Gastroesophageal sphincter (tissue), 4 donors: ENCODE data around the gene MTA1. TPM values are rescaled to one million over a fixed set of nuclear protein-coding genes. Genes with fewer than 3 reads are reported as not detected.

Source experiments
- ATAC-seq: fragments of 150-250 bp; one replicate; pipeline ENCODE4 v1.9.1; 2016; ENCODE audit warnings: mild to moderate bottlenecking, moderate library complexity
- H3K27ac ChIP-seq, 4 donors: fragments of 200-600 bp; sonication (generic) in 3 of 4; 1 replicate in 3 of 4; 2 replicates in 1 of 4; pipeline ENCODE4 v1.5.1; 2016 to 2019
- H3K27me3 ChIP-seq: fragments of 200-600 bp; sonication (generic); one replicate; pipeline ENCODE4 v1.5.1; 2019
- H3K36me3 ChIP-seq, 2 donors: fragments of 200-600 bp; sonication (generic); one replicate each; pipeline ENCODE4 v1.5.1; 2019; ENCODE audit warnings: control low read depth in 1 of 2
- H3K4me1 ChIP-seq, 3 donors: fragments of 200-600 bp; sonication (generic); 1 replicate in 2 of 3; 2 replicates in 1 of 3; pipeline ENCODE4 v1.5.1; 2016 to 2019; ENCODE audit warnings: control low read depth in 2 of 3
- H3K4me3 ChIP-seq, 2 donors: fragments of 200-600 bp; sonication (generic); one replicate each; pipeline ENCODE4 v1.5.1; 2019; ENCODE audit warnings: mild to moderate bottlenecking in 1 of 2, moderate library complexity in 1 of 2
- H3K9me3 ChIP-seq, 3 donors: fragments of 200-600 bp; sonication (generic); one replicate each; pipeline ENCODE4 v1.5.1; 2017 to 2019; ENCODE audit warnings: control low read depth in 2 of 3
- EP300 ChIP-seq: sonication (generic); formaldehyde crosslinking; IDR thresholded peaks from one replicate; pipeline ENCODE4 v1.6.1; 2017; ENCODE audit warnings: antibody characterized with exemption, mild to moderate bottlenecking
- POLR2A ChIP-seq, 2 donors: fragments of 450-650 bp; IDR thresholded peaks; one replicate each; pipeline ENCODE4 v1.6.1; 2017; ENCODE audit warnings: antibody characterized with exemption in 2 of 2, mild to moderate bottlenecking in 2 of 2, moderate library complexity in 1 of 2
- POLR2AphosphoS5 ChIP-seq: sonication (generic); formaldehyde crosslinking; IDR thresholded peaks from one replicate; pipeline ENCODE4 v1.6.1; 2017; ENCODE audit warnings: antibody characterized with exemption
- WGBS, 2 donors: methylation state at CpG; one replicate each; pipeline ENCODE4 v1.1.5; 2018; ENCODE audit warnings: low coverage in 1 of 2; 5-methylcytosine and 5-hydroxymethylcytosine counted together
- total RNA-seq, 4 donors: library from RNA; depleted of rRNA; stranded (reverse); fragments of >200 nt; gene quantifications; one replicate each; pipeline ENCODE4 v1.1.0, GENCODE V29; 2016
- TF ChIP-seq, protein P1 (sequence below), 4 experiments: fragments of 200-600 bp in 2 of 4; fragments of 450-650 bp in 2 of 4; sonication (generic) in 1 of 4; IDR thresholded peaks; one replicate each; pipeline ENCODE4 v1.5.1; 2017 to 2019; ENCODE audit warnings: antibody characterized with exemption in 4 of 4, mild to moderate bottlenecking in 2 of 4, moderate library complexity in 2 of 4

The MTA1 gene
- total RNA-seq, 4 donors from 2014 or later: 48.0 to 83.5 (median 58.7) TPM

DNA sequence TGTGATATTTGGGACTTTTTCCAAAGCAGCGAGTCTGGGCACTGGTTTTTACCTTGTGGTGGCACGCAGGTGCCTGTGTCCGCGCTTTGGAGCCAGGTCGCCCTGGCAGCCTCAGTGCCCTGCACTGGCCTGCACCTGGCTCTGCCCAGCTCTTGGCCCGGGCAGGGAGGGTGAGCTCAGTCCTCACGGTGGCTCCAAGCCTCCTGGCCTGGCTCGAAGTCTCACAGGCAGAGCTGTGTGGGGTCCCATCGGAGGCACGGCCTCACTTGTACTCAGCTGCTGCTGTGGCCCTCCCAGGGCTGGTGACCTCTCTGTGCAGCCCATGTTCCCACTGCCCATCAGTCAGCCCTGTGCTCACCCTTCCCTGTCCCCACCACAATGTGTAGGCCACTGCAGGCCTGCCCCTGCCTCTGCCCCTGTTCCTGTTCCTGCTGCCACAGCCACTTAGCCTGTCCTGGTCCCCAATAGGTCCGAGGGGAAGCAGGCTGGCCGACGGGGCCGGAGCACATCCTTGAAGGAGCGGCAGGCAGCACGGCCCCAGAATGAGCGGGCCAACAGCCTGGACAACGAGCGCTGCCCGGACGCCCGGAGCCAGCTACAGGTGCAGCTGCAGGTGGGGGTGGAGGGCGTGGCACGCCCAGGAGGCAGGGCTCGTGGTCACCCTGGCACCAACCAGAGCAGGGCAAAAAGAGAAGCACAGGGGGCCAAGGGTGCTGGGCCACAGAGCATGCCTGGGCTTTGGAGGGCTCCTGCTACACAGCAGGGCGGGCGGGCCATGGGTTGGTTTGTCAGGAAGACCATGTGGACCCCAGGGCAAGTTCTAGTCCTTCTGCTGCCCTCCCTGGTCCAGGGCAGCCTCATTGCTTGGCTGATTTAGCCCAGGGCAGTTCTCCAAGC lies 37.9 kb upstream of the MTA1 start:
- H3K36me3 ChIP-seq: peaks cover 0 to 80% of the 10 kb centered on the region in 2 donors
- no peaks in the 10 kb centered on the region for H3K27me3 ChIP-seq
- 94 to 100% methylated on average over 4 to 5 of the region's 27 CpGs for WGBS, 2 donors
- ATAC-seq: no peak
- TF ChIP-seq POLR2AphosphoS5: no peak
- no peak overlapping the region for H3K4me3 ChIP-seq
- no peaks in the 10 kb centered on the region for H3K4me1 ChIP-seq
- H3K27ac ChIP-seq: no peak overlapping the region
- H3K9me3 ChIP-seq: no peaks in the 10 kb centered on the region

DNA sequence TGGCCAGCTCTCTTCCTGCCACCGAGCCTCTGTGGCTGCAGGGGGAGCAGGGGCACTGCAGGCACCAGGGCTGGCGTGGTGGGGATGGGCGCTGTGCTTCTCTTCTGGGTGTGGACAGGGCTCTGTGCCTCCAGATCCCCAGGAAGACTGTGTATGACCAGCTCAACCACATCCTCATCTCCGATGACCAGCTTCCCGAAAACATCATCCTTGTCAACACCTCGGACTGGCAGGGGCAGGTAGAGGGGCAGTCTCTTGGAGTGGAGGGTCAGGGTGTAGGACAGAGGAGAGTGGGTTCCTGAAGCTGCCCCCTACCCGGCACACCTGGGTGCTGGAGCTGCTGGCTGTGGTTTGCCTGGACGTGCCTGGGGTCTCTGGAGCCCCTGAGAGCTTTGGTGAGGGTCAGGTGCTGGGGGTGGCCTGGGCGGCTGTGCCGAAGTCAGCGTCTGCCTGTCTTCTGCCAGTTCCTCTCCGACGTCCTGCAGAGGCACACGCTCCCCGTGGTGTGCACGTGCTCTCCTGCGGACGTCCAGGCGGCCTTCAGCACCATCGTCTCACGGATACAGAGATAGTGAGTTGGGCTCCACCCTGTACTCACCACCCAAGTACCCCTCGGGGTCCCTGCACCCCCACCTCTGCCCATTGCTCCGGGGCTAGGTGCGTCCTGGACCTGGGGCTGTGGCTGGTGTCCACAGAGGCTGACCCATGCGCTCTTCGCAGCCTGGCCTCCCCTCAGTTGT lies 37.1 kb upstream of the MTA1 start:
- H3K4me1 ChIP-seq: no peaks in the 10 kb centered on the region
- no peak overlapping the region for H3K27ac ChIP-seq
- no peaks in the 10 kb centered on the region for H3K27me3 ChIP-seq
- TF ChIP-seq POLR2AphosphoS5 (no peak), EP300 (no peak), POLR2A (IDR thresholded peaks at IDR 0.05) (no peak)
- TF ChIP-seq, protein P1, sequence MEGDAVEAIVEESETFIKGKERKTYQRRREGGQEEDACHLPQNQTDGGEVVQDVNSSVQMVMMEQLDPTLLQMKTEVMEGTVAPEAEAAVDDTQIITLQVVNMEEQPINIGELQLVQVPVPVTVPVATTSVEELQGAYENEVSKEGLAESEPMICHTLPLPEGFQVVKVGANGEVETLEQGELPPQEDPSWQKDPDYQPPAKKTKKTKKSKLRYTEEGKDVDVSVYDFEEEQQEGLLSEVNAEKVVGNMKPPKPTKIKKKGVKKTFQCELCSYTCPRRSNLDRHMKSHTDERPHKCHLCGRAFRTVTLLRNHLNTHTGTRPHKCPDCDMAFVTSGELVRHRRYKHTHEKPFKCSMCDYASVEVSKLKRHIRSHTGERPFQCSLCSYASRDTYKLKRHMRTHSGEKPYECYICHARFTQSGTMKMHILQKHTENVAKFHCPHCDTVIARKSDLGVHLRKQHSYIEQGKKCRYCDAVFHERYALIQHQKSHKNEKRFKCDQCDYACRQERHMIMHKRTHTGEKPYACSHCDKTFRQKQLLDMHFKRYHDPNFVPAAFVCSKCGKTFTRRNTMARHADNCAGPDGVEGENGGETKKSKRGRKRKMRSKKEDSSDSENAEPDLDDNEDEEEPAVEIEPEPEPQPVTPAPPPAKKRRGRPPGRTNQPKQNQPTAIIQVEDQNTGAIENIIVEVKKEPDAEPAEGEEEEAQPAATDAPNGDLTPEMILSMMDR (IDR thresholded peaks at IDR 0.05): no peak
- H3K36me3 ChIP-seq: peaks cover 0 to 89% of the 10 kb centered on the region in 2 donors
- 90% methylated on average over 2 of the region's 26 CpGs; no CpG with 5 or more reads in 1 of the 2 donors for WGBS, 2 donors
- no peak overlapping the region for H3K4me3 ChIP-seq
- H3K9me3 ChIP-seq: no peaks in the 10 kb centered on the region
- no peak for ATAC-seq

DNA sequence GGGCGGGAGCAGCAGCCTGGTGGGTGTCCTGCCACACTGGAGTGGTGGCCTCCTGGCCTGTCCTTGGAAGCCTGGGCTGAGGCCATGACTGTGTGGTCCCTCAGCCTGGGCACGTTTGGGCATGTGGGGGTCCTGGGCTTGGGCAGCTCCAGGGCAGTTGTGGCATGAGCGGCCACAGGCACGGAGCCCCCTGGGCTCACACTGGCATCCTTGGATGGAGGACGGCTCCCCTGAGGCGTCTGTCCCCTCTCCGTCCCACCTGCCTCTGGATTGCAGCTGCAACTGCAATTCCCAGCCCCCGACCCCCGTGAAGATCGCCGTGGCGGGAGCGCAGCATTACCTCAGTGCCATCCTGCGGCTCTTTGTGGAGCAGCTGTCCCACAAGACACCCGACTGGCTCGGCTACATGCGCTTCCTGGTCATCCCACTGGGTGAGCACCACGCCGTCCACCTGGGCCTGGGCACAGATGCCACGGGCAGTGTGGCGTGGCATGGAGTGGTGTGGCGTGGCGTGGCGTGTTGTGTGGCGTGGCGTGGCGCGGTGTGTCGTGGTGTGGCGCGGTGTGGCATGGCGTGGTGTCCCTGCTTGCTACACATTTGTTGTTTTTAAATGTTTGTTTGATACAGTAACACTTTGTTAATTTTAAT lies 36.4 kb upstream of the MTA1 start:
- H3K36me3 ChIP-seq: peaks cover 0 to 92% of the 10 kb centered on the region in 2 donors
- 80 to 97% methylated on average over 1 to 7 of the region's 32 CpGs for whole genome bisulfite sequencing, 2 donors
- no peak for TF ChIP-seq POLR2A (IDR thresholded peaks at IDR 0.05)
- TF ChIP-seq, protein P1 (IDR thresholded peaks at IDR 0.05): no peak
- no peak for TF ChIP-seq POLR2AphosphoS5
- no peak for TF ChIP-seq EP300

DNA sequence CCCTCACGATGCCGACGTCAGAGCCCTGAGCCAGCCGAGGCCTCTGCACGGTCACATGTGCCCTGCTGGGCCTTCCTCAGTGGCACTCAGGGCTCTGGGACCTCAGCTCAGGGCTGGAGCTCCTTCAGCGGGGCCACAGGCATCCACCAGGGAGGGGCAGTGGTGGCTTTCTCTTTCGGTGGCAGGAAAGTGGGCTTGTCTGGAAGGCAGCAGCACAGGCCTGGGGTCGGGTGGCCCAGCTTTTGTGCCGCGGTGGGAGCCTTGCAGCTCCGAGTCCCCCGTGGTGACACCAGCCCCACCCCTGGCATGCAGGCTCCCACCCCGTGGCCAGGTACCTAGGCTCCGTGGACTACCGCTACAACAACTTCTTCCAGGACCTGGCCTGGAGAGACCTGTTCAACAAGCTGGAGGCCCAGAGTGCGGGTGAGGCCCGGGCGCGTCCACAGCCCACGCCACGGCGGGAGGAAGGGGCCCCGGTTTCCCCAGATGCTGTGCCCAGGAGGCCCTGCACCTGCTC lies 35.5 kb upstream of the MTA1 start:
- Histone ChIP-seq H3K4me3 (no peak overlapping the region), H3K36me3 (peaks cover 0 to 98% of the 10 kb centered on the region in 2 donors), H3K9me3 (no peaks in the 10 kb centered on the region), H3K27me3 (no peaks in the 10 kb centered on the region), H3K27ac (no peak overlapping the region), H3K4me1 (peaks cover 0 to 3% (median 0%) of the 10 kb centered on the region in 3 donors)
- ATAC-seq: no peak
- WGBS, 2 donors: 80% methylated on average over 2 of the region's 23 CpGs; no CpG with 5 or more reads in 1 of the 2 donors
- no peak for TF ChIP-seq EP300
- TF ChIP-seq POLR2A (IDR thresholded peaks at IDR 0.05): no peak
- TF ChIP-seq POLR2AphosphoS5: no peak
- TF ChIP-seq, protein P1 (IDR thresholded peaks at IDR 0.05): no peak

More for the DNA sequence above, 36.4 kb upstream of the MTA1 start:
- no peak for ATAC-seq
- no peak overlapping the region for H3K27ac ChIP-seq
- H3K27me3 ChIP-seq: no peaks in the 10 kb centered on the region
- H3K4me3 ChIP-seq: no peak overlapping the region
- H3K9me3 ChIP-seq: no peaks in the 10 kb centered on the region
- H3K4me1 ChIP-seq: no peaks in the 10 kb centered on the region
